Ramos (cell line): ENCODE measurements around the gene EHHADH.
"Not testable (repeated sequence)": the region's sequence is repeated elsewhere in the genome, so short reads cannot be mapped to it uniquely, and the experiment has no call there.

ENCODE experiments used
- in situ Hi-C: fragments of 300-500 bp; cut with MboI; formaldehyde crosslinking; loops from one replicate; pipeline ENCODE4 v1.14.3; 2022; ENCODE audit warnings: low sequenced_read_pairs; ENCODE audit not compliant: unreplicated experiment

The EHHADH gene

DNA sequence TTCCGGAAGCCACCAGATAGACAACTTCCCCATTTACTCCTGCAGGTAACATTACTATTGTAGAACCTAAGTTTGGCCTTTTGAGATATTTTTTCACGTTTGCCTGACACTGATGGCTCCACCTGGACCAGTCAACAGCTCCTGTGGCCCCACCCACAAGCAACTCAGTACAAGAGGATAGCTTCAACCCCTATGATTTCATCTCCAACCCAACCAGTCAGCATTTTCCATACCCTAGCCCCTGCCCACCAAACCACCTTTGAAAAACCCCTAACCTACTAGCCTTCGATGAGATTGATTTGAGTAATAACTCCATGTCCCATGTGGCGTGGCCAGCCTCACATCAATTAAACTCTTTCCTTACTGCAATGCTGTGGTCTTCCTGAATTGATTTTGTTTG, 950 bp upstream of the EHHADH start:
- in situ Hi-C loops = no loop called here

GRCh38 chr3:185253133-185253532, 716 bp downstream of the EHHADH start:
- in situ Hi-C loops = not testable (repeated sequence)

- in situ Hi-C loops = no loop called here
Measured at GRCh38 chr3:185251272-185251671, 2.6 kb downstream of the EHHADH start.

- in situ Hi-C loops = no loop called here
Measured at GRCh38 chr3:185250653-185251052, 3.2 kb downstream of the EHHADH start.

- in situ Hi-C loops = no loop called here
Measured at GRCh38 chr3:185250247-185250646, 3.6 kb downstream of the EHHADH start.

DNA sequence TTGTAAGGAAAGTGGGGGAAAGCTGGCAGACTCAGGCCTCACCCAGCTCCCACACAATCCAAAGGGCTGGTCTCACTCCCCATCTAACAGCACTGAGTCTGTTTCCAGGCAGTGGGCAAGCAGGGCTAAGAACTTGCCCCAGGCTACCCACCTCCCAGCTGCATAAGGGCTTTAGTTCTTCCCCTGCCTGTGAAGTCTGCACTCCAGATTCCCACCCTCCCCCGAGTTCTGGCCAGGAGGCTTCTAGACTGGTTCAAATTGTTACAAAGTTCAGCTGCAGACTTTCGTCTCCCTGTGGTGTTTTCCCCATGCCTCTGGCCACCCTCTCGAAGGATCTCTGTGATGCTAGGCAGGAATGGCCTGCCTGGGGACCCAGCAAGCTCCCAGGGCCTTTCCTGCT, 11.2 kb downstream of the EHHADH start:
- in situ Hi-C loops = no loop called here

DNA sequence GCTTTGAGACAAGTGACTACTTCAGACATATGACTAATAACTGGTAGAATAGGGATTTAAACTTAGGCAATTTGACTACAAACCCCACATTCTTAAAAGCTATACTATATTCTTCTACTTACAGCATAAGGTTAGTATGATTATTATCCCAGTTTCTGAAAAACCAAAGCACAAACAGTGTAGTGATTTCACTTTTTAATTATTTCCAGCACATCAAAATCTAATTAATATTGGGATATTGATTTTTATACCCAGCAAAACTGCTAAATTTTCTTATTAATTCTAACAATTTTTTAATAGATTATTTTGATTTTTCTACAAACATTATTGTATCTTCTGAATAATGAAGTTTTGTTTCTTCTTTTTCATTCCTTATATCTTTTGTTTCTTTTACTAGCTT, 16.9 kb downstream of the EHHADH start:
- in situ Hi-C loops = no loop called here

- in situ Hi-C loops = no loop called here
Measured at GRCh38 chr3:185233328-185233727, 20.5 kb downstream of the EHHADH start.

DNA sequence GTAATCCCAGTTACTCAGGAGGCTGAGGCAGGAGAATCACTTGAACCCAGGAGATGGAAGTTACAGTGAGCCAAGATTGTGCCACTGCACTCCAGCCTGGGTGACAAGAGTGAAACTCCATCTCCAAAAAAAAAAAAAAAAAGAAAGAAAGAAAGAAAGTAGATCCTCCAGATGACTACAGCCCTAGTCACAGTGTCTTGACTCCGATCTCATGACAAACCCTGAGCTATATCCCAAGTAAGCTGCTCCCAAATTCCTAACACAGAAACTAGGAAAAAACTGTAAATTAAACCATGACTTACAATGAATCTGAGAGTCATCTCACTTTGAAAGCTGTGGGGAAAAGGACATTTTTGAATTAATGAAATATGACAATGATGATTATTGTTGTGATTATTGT, 27.3 kb downstream of the EHHADH start:
- in situ Hi-C loops = not testable (repeated sequence)

GRCh38 chr3:185225523-185225922, 28.3 kb downstream of the EHHADH start:
- in situ Hi-C loops = no loop called here

DNA sequence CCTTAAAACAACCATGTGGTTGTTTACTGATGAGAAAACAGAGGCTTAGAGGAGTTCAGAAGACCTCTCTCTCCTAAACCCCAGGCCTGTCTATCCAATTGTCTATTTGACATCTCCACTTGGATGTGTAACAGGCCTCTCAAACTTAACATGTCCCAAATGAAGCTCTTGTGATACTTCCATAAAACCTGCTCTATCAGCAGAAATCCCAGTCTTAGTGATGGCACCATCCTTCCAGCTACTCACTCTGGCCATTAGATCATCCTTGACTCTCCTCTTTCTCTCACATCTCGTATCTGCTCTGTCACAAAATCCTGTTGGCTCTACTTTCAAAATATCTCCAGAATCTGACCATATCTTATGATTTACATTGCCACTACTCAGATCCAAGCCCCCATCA, 28.8 kb downstream of the EHHADH start:
- in situ Hi-C loops = no loop called here

- in situ Hi-C loops = no loop called here
Measured at GRCh38 chr3:185221203-185221602, 32.6 kb downstream of the EHHADH start.

- in situ Hi-C loops = no loop called here
Measured at GRCh38 chr3:185216607-185216958, 37.3 kb downstream of the EHHADH start.

- in situ Hi-C loops = no loop called here
Measured at GRCh38 chr3:185215873-185216606, 37.8 kb downstream of the EHHADH start.

DNA sequence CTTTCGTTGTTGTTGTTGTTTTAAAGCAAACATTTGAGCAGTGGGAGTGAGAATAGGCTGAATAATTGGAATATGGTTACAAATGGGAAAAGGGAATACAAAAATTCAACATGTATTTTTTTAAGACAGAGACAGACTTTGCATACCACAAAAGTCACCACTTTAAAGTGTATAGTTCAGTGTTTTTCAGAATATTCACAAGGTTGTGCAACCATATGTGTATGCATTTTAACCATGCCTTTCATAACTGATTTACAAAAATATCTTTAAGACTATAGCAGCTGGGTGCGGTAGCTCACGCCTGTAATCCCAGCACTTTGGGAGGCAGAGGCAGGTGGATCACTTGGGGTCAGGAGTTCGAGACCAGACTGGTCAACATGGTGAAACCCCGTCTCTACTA, 41.3 kb downstream of the EHHADH start:
- in situ Hi-C loops = no loop called here

DNA sequence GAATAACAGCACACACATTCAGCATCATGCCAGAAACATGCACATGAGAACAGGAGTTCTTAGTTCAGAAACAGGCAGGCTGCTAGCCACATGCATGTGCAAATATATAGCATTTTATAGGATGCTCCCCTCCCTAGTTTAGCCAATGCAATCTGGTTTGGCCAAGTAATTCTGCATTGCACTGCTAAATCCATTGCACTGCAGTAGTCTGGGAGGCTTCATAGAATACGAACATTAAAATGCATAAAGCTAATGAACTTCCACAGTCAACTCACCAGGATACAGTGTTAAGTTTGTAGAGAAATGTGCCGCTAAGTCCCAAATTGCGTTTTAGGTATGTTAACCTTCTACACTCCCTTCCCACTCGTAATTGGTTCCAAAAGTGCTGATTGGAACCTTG, 41.8 kb downstream of the EHHADH start:
- in situ Hi-C loops = no loop called here

- in situ Hi-C loops = no loop called here
Measured at GRCh38 chr3:185210621-185211142, 43.2 kb downstream of the EHHADH start.

DNA sequence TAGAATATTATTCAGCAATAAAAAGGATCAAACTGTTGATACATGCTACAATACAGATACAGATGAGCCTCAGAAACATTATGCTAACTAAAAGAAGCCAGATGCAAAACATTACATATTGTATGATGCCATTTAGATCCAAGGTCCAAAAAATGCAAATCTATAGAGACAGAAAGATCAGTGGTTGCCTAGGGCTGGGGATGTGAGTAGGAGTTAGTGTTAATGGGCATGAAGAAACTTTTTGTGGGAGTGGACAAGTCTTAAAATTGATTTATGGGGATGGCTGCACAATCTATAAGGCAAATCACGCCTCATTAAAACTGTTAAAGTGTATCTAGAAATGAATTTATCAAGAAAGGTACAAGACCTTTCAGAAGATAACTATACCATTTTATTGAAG, 45.0 kb downstream of the EHHADH start:
- in situ Hi-C loops = no loop called here

- in situ Hi-C loops = no loop called here
Measured at GRCh38 chr3:185207931-185208746, 45.7 kb downstream of the EHHADH start.

GRCh38 chr3:185207481-185207880, 46.4 kb downstream of the EHHADH start:
- in situ Hi-C loops = no loop called here

DNA sequence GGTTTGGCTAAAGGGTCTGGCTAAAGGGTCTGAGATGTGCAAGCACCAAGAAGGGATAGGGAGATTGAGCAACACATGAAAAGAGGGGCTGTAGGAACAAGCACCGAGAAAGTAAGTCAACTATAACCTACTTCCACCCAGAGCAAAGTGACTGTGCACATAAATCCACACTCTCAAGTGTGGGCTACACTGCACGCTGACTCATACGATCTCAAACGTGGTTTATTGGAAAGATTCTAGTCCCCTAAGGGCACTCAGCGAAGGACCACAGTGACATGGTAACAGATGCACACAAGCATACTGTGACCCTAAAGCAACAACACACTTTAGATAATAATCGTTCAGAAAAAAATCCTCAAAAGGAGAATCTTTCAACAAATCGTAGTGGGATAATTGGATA, 48.0 kb downstream of the EHHADH start:
- in situ Hi-C loops = no loop called here

DNA sequence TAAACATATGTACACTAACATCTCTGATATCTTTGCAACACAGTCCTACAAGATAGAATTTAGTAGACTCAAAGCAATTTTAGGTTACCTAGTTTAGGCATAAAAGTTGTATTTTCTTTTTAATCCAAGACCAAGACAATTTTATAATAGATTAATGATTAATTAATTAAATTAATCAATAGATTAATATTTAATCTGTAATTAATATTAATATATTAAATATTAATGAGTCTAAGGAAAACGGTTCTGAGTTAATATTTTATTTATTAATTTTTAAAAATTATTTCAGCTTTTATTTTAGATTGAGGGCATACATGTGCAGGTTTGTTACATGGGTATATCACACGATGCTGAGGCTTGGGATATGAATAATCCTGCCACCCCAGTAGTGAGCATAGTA, 49.0 kb downstream of the EHHADH start:
- in situ Hi-C loops = no loop called here
